Stimulated activated CD4-positive, alpha-beta T cell treated with anti-CD3 and anti-CD28 coated beads, Interleukin-2, amount 100 ng/mL, for 4 hours (primary cell): ENCODE measurements around the gene TOMM34.
A peak's percentile ranks its signal among the peaks of the same experiment; 100 is the strongest.

Experiments used
- DNase-seq: peaks from one replicate; pipeline ENCODE4 v3.0.0-alpha.2; 2020; ENCODE audit warnings: low read depth

The TOMM34 gene

DNA sequence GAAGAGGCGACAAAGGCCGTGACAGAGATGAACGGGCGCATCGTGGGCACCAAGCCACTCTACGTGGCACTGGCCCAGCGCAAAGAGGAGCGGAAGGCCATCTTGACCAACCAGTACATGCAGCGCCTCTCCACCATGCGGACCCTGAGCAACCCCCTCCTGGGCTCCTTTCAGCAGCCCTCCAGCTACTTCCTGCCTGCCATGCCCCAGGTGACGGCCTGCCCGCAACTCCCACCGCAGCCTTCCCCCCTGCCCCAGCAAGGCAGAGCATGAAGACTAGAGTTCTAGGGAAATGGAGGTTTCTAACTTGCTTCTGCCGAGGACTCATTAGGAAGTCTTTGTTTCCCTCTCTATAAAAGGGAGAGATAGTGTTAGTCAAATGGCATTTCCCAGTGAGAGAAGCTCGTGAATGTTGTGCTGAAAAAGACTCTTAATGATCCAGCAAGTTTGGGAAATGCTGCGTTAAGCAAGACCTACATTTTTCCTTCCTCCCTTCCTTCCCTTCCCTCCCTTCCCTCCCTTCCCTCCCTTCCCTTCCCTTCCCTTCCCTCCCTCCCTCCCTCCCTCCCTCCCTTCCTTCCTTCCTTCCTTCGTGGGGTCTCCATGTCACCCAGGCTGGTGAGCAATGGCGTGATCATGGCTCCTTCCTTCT lies 29.6 kb downstream of the TOMM34 start:
- no peak for DNase-seq

- DNase-seq = no peak
Measured at GRCh38 chr20:44928595-44928994, 31.6 kb downstream of the TOMM34 start.

DNA sequence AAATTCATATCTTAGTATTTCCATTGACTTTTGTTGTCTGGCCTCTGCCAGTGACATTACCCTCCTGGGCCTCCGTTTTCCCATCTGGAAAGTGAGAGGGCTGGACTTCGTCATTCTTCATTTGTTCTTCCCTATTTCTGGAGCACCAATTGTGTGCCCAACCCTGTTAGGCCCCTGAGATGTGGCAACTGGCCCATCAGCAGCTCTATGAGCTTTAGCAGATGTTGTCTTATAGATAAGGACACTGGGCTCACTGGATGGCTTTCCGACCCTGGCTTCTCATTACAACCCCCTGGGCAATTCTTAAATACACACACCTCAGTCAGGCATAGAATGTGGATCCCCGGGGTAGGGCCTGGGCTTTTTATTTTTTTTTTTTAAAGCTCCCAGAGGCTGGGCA lies 35.7 kb downstream of the TOMM34 start:
- no peak for DNase-seq

- DNase-seq = no peak
Measured at GRCh38 chr20:44921447-44921846, 38.8 kb downstream of the TOMM34 start.

DNA sequence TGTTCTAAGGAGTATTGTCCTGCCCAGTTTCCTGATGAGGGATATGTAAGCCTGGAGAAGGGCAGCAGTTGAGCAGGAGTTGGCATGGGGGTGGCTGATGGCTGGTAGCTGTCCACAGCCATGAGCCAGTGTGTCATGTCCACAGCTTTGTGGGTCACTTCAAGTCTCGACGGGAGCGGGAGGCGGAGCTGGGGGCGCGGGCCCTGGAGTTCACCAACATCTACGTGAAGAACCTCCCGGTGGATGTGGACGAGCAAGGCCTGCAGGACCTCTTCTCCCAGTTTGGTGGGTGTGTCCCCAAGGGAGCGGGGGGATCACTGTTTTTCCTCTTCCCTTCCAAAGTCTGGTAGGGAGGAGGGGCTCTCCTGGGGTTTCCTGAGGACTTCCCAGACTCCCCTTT lies 41.4 kb downstream of the TOMM34 start:
- no peak for DNase-seq

- DNase-seq = no peak
Measured at GRCh38 chr20:44918342-44918741, 41.9 kb downstream of the TOMM34 start.

GRCh38 chr20:44917399-44917798 lies 42.8 kb downstream of the TOMM34 start:
- no peak for DNase-seq

DNA sequence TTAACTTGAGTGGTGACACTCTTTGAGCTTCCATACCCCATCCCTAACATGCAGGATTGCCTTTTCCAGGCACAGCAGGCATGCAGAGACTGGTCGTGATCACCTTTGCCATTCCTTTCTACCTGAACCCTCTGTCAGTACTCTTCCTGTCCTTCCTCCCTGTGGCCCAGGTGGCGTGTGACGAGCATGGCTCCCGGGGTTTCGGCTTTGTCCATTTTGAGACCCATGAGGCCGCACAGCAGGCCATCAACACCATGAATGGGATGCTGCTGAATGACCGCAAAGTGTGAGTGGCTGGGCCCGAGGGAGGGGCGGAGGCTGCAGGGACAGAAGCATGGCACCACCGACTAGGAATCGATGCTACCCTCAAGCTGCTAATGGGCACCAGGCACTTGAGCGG lies 43.6 kb downstream of the TOMM34 start:
- no peak for DNase-seq

- DNase-seq = no peak
Measured at GRCh38 chr20:44914924-44915323, 45.3 kb downstream of the TOMM34 start.

GRCh38 chr20:44912189-44912588 lies 48.0 kb downstream of the TOMM34 start:
- DNase-seq = no peak

DNA sequence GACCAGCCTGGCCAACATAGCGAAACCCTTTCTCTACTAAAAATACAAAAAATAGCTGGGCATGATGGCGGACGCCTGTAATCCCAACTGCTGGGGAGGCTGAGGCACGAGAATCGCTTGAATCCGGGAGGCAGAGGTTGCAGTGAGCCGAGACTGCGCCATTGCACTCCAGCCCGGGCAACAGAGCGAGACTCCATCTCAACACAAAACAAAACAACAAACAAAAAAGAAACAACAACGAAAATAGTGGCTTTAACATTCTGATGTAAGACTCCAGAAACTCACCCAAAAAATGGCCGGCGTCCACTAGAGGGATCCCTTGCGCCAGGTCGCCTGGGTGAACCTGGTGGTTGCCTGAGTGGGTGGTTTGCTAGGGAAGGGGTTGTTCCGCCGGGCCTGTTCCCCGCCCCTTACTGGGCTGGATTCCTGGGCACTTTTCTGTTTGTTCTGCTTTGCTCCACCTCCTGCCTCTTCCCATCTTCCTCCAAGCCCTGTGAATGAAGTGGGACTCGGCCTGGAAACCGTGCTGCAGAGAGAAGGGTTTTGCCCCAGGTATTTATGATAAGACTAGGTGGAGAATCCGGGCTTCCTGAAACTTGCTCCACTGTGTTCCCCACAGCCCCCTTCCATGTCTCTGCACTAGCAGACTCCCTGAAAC lies 48.8 kb downstream of the TOMM34 start:
- peak; percentile 27 for DNase-seq

DNA sequence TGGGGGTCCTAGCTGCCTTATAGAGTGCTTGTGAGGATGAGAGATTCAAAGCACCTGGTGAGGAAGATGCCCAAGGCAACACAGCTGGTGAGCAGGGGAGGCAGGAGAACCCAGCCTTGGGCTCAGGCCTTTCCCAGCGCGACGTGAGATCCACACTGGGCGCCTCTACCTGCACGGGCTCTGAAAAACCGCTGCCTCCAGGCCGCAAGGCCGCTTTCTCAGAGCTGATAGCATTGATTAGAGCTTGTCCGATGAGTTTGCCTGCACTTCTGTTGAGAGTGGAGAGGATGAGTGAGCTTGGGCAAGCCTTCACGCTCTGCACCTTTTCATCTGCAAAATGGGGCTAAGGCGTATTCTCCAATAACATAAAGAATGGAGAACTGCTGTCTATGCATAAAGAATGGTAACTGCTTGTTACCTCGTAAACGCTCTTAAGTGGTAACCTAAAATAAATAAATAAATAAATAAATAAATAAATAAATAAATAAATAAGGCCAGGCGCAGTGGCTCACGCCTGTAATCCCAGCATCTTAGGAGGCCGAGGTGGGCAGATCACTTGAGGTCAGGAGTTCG lies 49.4 kb downstream of the TOMM34 start:
- DNase-seq = no peak

GRCh38 chr20:44909872-44910689 lies 50.1 kb downstream of the TOMM34 start, which contains the start of gene PABPC1L:
Gene PABPC1L, plus strand, starts transcription at chr20:44910060. Its CDS starts 84 bp downstream, at chr20:44910144.
- DNase-seq = peak; percentile 75

- no peak for DNase-seq
Measured at GRCh38 chr20:44908987-44909871, 51.0 kb downstream of the TOMM34 start.

GRCh38 chr20:44904377-44904776 lies 55.8 kb downstream of the TOMM34 start:
- DNase-seq = no peak

DNA sequence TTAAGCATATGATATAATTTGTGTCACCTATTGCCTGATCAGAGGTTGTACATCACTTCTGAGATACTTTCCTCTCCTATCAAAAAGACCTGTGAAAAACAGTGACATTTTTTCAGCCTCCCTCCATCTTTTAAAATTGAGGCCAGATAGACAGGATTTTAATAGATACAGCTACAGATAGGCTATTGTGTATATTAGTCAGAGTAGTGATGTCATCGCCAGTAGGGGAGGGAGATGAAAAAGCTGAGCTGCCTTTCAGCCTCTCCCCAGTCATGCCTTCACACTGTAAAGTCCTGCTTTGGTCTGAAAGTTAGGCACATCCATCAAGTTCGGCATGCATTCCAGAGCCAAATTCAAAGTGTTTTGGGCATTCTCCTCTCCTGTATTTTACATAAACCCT lies 58.2 kb downstream of the TOMM34 start:
- no peak for DNase-seq

- DNase-seq = no peak
Measured at GRCh38 chr20:44900231-44900854, 59.9 kb downstream of the TOMM34 start.

- no peak for DNase-seq
Measured at GRCh38 chr20:44897133-44897532, 63.1 kb downstream of the TOMM34 start.

- DNase-seq = no peak
Measured at GRCh38 chr20:44896583-44896982, 63.6 kb downstream of the TOMM34 start.

DNA sequence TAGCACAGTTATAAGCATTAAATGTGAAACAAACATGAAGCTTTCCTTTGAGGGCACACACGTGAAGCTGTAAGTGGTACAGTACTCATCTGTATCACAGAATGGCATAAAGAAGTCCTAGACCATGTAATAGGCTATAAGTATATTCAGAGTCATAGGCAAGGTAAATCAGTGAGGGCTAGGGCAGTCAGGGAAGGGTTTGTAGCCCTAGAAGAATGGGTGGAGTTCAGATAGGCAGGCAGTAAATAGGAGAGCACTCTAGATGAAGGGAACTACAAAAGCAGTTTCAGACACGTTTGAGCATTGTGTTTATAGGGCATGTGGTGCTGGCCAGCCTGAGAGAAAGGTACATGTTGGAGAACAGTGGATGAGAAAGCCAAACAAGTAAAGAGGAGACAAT lies 65.2 kb downstream of the TOMM34 start:
- DNase-seq = no peak
